Measurements from ENCODE around the gene ATP10B.
"Not testable (repeated sequence)": the region's sequence is repeated elsewhere in the genome, so short reads cannot be mapped to it uniquely, and the experiment has no call there.

Gene ATP10B

DNA sequence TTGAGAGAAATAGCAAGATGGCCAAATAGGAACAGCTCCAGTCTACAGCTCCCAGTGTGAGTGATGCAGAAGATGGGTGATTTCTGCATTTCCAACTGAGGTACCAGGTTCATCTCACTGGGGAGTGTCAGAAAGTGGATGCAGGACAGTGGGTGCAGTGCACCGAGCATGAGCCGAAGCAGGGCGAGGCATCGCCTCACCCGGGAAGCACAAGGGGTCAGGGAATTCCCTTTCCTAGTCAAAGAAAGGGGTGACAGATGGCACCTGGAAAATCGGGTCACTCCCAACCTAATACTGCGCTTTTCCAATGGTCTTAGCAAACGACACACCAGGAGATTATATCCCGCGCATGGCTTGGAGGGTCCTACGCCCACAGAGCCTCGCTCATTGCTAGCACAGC is 39.0 kb downstream of the ATP10B start:
- DNase-seq: not testable (repeated sequence)

DNA sequence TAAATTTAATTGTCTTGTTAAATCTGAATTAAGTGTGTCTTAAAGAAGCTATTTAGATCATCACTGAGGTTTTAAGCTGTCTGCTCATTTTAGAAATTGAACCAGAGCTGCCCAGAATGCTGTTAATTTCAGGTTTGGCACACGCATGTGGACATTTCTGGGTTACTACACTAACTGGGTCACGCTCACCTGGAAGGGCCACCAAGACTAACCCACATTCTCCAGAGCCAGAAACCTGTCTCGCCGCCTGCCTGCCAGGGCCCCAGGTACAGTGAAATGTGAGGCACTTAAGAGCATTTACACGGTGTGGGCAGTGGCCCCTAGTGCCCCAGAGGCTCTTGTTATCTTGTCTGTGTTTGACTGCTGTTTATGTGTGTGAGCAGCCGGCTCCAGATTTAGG is 46.6 kb downstream of the ATP10B start:
- DNase-seq: no peak

DNA sequence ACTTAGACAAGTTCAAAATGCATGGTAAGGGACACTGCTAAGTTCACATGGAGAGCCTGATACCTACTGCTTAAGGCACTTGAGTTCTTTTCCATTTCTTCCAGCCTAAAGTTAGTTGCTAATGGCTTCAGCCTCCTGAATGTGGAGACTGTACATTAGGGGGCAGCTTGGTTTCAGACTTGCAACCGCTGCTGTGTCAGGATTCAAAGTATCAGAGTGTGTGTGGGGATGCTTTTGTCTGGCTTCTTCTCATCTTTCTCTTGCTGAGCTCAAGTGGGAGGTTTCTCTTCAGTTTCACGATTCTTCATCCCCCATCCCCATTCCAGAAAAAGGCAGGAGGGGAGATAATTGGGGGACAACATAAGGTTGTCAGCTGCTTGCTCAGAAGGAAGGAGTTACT is 49.4 kb downstream of the ATP10B start:
- DNase-seq: no peak

DNA sequence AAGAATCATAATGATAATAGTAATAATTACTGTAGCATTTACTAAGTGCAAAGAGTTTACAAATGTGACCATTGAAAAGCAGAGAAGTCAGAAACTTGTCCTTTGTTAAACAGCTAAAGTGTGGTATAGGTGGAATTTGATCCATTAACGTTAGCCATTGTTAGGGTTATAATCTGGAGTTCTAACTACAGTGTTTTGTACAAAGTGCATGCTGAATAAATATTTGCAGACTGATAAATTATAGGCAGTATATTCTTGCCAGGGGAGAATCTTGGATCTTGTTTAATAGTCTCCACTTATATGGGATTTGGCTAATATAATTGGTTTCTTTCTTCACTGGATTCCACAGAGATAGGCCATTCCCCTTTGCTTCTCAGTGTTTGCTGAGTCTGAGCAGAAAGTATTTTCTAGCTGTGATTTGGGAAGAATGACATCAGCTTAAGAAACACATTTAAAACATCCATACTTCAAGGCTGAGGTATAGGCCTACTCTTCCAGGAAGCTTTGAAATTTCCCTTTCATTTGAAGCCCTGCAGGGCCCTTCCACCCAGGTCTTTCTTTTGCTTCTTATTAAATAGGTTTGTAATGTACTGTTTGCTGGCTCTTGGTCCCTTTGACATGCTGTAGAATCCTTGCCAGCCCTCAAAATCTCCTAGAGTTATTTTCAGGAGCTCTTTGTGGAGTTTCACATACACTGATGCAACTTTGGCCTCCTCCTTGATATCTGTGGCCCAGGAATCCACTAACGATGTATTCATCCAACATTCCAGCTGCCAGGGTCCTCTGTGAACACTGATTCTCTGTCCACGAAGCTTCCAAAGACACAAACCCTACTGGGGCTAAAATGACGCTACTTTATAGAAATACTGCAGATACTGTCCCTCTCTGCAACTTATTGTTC is 51.4 kb downstream of the ATP10B start:
- DNase-seq: no peak

DNA sequence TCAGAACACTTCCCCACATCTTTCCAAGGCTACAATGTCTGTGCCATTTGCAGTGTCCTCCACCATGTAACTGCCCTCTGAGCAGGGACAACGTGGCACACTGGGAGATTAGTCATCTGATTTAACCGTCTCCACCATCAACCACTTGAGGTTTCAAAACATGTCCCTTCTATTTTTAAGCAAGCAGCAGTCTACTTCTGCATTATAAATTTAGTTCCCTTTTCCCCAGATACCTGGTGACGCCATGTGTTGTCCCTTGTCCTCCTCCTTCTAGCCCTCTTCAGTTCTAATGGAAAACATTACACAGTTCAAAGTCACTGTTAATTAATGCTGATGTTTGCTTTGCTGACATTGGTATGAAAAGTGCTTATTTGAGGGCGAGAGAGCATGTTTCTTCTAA is 52.8 kb downstream of the ATP10B start:
- peak; percentile 3 to 36 for DNase-seq

DNA sequence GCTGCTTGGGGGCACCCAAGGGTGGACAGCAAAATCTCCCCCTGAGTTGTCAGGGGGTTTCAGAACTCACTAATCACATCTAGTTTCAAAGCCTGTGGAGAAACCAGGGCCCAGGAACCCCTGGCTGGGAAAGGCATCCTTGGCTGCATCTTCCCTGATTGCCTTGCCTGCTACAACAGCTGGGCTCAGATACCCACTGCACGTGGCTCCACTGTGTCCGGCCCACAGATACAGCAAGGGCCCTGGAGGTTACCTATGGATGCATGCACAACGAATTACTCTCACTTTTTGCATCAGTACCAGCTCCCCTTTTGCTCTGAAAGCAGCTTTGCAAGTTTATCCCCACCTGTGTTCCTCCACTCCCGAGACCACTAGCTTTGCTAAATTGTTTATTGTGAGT is 55.0 kb downstream of the ATP10B start:
- DNase-seq: no peak

DNA sequence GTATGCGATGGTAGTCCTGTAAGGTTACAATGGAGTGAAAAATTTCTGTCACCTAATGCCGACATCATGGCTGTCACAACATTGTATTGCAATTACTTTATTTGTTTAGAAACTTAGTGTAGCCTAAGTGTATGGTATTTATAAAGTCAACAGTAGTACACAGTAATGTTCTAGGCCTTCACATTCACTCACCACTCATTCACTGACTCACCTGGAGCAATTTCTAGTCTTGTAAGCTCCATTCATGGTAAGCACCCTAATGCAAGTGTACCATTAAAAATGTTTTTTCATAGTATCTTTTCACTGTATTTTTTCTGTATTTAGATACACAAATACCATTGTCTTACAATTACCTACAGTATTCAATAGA is 58.5 kb downstream of the ATP10B start:
- DNase-seq: no peak

DNA sequence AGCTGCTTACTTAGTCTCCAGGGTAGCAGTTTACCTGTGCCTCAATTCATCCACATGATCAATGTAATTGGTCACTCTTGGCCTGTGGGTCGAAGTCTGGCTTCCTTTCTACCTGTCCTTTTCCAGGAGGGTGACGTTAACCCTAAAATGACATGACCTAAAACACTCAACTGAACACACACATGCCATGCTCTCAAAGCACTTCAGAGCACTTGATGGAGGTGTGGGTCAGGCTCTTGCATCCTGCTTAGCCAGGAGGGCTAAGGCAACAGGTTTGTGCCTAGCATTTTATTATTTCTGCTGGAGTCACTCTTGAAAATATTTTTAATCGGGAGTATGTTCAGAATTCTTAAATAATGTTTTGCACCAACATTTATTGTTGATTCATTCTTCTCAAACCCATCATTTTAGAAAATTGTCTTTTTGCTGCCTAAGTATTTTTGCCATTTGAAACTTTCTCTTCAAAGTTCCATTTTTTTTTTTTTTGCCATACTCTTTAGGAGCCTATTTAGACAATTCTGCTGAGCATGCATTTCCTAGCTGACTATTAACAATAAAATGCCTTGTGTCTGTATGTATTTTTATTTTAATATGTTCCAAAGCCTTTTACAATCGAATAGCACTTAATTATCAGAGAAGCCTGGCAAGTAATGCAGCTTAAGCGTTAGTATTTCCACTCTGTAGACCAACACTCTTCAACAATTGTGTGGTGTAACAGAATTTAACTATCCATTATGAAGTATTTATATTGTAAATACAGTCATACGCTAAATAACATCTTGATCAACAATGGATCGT is 59.1 kb downstream of the ATP10B start:
- no peak for DNase-seq

DNA sequence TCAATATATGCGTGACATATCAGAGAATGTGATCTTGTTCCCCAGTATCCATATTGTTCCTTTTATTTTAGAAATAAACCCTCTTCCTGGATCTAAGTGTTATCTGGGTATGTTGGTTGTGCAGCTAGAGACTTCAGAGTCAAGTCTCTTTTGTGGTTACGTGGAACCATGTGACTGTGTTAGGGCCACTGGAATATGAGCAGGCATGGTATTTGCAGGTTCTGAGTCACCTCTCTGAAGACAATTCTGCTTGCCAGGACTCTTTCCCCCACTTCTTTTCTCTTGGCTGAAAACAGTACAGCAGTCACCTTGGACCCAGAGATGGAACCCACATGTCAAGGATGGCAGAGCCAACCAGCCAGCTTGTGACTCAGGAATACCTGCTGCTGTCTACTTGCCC is 59.7 kb downstream of the ATP10B start:
- DNase-seq: no peak

DNA sequence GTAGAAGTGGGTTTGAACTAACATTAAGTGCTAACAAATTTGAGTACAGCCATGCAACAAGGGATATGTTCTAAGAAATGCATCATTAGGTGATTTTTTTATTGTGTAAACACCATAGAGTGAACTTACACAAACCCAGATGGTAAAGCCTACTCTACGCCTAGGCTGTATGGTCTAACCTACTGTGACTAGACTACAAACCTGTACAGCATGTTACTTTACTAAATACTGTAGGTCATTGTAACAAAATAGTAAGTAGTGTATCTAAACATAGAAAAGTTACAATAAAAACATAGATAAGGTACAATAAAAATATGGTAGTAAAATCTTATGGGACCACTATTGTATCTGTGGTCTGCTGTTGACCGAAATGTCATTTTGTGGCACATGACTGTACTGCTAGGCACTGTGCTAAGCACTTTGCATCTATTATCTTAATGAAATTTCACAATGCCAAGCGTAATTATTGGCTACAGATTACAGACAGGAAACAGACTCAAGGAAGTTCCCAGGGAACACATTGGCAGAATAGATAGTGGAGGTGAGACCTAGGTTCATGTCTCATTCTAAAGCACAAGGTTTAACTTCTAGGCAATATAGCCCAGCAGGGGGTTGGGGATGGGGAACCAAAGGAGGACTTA is 62.7 kb downstream of the ATP10B start:
- DNase-seq: no peak

DNA sequence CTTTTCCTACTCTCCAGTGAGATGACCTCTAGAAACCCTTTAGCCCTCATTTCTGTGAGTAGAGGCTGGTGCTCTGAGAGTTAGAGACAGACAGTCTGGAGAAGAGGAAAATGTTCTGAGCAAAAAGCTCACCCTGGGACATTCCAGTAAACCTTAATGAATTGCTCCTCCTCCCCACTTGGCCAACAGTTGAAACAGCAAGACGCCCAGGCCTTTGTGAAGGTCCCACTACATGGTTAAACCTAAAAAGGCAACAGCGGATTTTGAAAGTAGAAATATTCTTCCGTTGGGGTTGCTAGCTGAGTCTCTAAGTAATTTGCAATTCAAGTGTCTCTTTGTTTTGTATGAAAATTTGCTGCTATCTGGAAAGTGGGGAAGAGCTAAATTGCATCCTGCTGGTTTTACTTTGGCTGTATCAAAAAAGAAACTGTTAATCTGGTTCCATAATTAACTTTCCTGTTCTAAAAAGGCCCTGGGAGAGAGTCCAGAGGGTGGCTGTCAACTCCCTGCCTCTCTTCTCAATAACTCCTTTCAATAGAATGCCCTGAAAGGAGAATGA is 63.8 kb downstream of the ATP10B start:
- DNase-seq: no peak

DNA sequence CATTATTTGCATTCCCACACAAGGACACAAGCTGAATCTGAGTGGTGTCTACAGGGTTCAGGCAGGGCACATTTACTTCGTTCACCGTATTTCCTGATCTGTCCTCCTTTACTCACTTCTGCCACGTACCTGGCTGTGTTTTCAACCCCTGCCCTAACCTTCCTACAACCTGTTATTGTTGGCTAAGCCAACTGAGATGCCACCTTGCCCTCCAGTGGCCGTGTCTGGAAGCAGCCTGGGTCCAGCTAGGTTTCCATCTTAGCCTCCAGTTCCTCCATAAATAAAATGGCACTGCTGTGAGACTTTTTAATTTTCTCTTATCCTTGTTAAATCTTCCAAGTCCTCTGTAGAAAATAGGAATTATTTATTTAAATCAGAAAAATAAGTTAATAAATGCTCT is 64.8 kb downstream of the ATP10B start:
- peak in 1 of 2 donors; percentile 14 for DNase-seq

DNA sequence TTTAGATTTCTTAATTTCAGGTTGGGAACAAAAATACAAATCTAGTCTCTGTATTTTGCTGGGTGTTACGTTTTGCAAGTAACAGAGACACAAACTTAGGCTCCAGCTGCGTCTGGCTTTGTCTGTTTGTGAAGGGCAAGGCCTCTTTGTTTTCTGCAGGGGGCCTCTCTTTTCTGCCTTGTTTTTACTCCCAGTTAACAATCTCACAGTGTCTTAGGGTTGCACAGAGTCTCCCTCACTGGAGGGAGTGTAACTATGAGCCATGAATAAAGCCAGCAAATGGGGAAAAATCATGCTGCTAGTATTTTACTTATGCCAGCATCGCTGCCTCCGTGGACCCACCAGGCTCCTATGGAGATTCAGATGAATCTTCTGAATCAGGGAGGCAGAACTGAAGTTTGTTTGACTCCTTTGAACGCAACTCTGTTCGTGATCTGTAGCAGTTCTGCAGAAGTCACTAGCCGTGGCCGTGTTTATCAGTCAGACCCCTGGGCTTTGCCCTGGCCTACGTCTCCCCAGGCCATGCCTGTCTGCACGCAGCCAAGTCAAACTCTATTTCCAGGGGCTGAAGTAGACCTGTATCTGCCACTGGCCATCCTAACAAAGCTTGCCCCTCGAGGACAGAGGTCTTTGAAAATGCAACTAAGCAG is 77.2 kb downstream of the ATP10B start:
- no peak for DNase-seq

DNA sequence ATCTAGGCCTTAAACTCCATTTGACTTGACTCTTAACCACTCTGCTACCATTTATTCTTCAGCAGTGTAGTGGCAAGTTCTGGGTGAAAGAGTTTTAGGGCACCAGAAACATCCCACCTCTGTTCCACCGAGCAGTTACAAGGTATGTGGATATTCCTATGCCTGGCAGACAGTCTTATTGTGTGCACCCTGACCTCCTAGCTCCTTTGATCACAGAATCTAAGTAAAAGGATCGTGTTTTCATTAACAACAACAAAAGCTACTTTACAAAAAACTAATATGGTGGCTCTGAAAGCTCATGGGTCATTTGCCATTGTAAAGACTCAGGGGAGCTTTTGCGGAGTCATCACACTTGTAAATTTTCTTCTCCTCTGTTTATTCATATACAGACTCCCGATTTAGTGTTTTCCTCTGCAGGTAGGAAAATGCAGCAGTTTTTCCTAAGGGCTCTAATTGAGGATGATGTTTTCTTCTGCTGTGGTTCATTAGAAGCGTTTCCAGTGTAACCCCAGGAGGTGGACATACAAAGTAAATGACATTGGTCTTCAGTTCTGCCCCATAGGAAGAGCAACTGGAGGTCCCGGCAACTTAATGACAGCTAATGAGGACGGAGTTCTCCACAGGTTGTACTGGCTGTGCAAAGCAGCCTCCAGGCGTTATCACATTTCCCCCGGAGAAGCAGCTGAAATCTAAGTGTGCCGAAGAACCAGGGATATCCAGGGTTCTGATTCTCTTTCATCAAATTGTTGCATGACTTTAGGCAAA is 78.2 kb downstream of the ATP10B start:
- no peak for DNase-seq

DNA sequence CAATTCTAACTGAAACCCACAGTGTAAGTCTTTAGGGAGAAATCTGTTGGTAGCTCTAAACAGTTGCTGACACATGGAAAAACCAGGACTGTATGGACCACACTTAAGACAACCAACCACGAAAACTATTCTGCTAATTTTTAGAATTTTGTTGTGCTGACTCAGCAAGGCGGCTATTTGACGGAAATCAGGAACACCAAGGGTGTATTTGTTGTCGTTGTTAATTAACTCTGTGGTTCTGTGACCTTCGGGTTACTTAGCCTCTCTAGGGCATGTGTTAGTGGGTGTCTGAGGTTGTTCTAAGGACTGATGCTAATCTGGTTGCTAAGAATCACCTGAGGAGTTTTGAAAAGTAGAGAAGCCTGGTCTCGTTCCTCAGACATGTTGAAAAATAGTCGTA is 79.2 kb downstream of the ATP10B start:
- DNase-seq: no peak

DNA sequence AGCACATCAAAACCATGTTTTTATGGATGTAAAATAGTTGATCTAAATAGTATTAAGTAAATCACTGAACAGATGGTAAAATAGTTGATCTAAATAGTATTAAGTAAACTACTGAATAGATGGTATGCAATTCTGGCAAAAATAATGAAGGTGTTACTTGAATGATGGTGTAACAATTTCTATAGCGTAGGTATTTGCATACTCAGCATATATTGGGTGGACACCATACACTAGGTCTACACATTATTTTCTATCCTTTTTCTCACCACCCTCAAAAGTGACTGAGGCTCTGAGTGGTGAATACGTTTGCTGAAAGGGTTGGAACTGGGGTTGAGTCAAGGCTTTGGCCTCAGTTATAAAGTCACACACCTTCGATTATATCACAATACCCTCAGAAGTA is 81.3 kb downstream of the ATP10B start:
- no peak for DNase-seq

DNA sequence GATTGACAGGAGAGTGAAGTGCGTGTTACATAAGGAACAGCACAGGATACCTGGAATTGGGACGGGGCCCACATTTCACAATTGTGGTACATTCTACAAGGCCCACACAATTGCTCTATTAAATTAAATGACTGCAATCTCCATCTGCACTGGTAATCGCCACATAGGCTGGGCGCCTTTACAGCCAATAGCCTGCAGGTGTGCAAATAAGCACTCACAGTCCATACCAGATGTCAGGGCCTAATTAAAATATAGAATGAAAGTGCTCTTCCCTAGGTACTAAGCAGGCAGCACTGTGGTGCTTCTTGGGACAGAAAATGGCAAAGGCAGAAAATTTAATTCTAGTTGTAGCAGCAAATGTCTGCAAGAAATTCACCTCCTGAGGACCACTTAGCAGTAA is 82.7 kb downstream of the ATP10B start:
- no peak for DNase-seq

DNA sequence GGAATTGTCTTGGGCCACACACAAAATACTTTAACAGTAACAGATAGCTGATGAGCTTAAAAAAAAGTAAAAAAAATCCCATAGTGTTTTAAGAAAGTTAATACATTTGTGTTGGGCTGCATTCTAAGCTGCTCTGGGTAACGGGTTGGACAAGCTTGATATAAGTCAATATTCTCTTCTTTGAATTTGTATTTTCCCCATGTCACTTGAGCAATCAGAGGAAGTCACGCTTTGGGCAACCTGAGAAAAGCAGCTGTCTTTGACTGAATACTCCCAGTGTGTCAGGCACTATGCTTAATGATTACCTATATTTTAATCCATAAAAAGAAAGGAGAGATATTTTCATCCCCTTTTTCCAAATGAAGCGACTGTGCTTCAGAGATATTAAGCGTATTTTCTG is 84.9 kb downstream of the ATP10B start:
- no peak for DNase-seq

DNA sequence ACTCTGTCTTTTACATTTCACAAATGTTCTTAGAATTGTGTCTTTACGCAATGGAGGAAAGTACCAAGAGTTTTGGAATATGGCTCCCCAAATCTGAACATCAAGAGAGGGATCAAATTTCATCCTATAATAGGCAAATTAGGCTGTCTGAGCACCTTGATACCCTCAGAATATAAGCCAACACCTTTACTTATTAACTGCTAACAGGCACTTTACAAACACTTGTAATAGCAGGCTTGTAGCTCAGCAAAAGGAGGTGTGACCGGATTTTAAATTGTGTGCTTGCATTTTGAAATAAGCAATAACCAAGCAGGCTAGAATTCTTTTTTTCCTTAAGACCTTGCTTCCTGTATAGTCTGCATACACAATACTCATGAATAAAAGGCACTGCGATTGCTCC is 92.0 kb downstream of the ATP10B start:
- DNase-seq: no peak

DNA sequence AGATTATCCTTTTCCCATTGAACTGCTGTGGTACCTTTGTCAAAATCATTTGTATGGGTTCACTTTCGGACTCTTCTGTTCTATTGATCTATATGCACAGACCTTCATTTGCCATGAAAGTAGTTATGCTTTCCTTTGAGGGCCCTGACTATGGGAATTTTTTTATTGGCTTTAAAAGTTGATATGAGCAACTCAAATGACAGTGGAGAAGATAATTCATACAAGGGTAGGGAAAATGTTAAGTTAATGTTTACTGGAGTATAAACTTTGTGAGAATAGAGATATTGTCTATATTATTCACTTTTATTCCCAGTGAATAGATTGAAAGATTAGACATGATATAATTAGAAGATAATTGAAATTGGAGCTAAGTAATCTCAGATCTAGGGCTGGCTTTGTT is 94.8 kb downstream of the ATP10B start:
- DNase-seq: no peak

DNA sequence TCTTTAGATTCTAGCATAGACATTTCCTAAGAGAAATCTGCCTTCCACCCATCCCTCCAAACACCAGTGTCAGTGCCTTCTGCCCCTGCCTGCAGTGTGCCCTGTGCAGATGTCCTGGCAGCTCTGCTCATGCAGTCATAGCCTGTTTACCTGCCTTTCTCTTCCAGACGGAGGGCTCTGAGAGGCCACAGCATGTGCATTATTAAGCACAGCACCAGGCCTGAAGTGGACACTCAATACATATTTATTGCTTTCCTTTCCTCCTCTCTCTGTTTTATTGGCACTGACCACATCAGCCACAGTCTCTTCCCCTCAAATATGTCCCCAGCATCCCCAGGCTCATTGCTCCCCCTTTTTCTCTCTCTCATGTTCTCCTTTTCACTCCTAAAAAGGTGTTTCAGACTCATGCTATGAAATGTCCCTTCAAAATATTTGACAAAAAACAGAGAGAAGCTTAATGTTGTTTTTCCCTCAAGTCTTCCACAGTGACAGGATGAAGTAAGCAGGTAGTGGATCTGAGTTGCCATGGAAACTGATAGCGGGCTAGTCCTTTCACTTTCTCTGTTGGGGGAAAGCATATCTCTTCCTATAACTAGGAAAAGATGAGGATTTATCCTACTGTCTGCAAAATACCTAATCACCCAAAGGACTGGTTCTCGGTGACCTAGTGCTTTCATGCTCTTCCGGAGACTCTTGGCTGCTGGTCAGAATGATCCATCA is 100.9 kb downstream of the ATP10B start:
- no peak for DNase-seq

All from CD4-positive, alpha-beta T cell treated with Interleukin-4 for 1 hour (primary cell).